ENCODE measurements around the gene MAP1S.

MAP1S gene, protein sequence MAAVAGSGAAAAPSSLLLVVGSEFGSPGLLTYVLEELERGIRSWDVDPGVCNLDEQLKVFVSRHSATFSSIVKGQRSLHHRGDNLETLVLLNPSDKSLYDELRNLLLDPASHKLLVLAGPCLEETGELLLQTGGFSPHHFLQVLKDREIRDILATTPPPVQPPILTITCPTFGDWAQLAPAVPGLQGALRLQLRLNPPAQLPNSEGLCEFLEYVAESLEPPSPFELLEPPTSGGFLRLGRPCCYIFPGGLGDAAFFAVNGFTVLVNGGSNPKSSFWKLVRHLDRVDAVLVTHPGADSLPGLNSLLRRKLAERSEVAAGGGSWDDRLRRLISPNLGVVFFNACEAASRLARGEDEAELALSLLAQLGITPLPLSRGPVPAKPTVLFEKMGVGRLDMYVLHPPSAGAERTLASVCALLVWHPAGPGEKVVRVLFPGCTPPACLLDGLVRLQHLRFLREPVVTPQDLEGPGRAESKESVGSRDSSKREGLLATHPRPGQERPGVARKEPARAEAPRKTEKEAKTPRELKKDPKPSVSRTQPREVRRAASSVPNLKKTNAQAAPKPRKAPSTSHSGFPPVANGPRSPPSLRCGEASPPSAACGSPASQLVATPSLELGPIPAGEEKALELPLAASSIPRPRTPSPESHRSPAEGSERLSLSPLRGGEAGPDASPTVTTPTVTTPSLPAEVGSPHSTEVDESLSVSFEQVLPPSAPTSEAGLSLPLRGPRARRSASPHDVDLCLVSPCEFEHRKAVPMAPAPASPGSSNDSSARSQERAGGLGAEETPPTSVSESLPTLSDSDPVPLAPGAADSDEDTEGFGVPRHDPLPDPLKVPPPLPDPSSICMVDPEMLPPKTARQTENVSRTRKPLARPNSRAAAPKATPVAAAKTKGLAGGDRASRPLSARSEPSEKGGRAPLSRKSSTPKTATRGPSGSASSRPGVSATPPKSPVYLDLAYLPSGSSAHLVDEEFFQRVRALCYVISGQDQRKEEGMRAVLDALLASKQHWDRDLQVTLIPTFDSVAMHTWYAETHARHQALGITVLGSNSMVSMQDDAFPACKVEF

GRCh38 chr19:17718947-17719711, at the start of gene MAP1S:
Gene MAP1S, plus strand, starts transcription at chr19:17719480. Its CDS starts 23 bp downstream, at chr19:17719503.
- peak within 1 kb of the TSS; percentile 91 for H3K27ac ChIP-seq
- peaks cover 45% of the 10 kb centered on the region for H4K20me1 ChIP-seq

DNA sequence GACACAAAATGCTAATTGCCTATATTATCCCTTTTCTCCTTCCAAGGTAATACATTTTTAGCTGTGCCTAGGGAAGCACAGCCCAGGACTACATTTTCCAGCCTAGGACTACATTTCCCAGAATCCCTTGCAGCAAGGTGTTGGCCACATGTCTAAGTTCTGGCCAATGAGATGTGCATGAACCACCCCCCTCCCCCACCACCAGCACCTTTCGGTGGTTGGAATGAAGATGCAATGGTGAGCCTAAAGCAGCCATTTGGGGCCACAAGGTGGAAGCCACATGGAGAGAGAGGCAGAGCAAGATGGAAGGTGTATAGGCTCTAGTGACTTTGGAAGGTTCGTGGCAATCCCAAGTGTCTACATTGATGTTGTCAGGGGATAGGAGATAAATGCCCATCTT, 47.4 kb upstream of the MAP1S start:
- Histone ChIP-seq H3K4me3 (no peak overlapping the region), H3K4me1 (no peaks in the 10 kb centered on the region), H4K20me1 (no peaks in the 10 kb centered on the region), H3K4me2 (no peak overlapping the region), H3K27ac (no peak overlapping the region), H3K36me3 (no peaks in the 10 kb centered on the region), H3K9ac (no peak overlapping the region), H3K9me3 (no peaks in the 10 kb centered on the region), H3K27me3 (no peaks in the 10 kb centered on the region)
- TF ChIP-seq Cebpa-rat (IDR thresholded peaks at IDR 0.05) = no peak

More at GRCh38 chr19:17718947-17719711, at the start of gene MAP1S:
- Histone ChIP-seq H3K27me3 (no peaks in the 10 kb centered on the region), H3K9ac (peak within 1 kb of the TSS; percentile 93), H3K9me3 (no peaks in the 10 kb centered on the region), H3K4me1 (peaks cover 68% of the 10 kb centered on the region), H3K4me3 (peak within 1 kb of the TSS; percentile 96), H3K36me3 (peaks cover 14% of the 10 kb centered on the region), H3K4me2 (peak within 1 kb of the TSS; percentile 99)
- TF ChIP-seq Cebpa-rat (IDR thresholded peaks at IDR 0.05) = no peak

DNA sequence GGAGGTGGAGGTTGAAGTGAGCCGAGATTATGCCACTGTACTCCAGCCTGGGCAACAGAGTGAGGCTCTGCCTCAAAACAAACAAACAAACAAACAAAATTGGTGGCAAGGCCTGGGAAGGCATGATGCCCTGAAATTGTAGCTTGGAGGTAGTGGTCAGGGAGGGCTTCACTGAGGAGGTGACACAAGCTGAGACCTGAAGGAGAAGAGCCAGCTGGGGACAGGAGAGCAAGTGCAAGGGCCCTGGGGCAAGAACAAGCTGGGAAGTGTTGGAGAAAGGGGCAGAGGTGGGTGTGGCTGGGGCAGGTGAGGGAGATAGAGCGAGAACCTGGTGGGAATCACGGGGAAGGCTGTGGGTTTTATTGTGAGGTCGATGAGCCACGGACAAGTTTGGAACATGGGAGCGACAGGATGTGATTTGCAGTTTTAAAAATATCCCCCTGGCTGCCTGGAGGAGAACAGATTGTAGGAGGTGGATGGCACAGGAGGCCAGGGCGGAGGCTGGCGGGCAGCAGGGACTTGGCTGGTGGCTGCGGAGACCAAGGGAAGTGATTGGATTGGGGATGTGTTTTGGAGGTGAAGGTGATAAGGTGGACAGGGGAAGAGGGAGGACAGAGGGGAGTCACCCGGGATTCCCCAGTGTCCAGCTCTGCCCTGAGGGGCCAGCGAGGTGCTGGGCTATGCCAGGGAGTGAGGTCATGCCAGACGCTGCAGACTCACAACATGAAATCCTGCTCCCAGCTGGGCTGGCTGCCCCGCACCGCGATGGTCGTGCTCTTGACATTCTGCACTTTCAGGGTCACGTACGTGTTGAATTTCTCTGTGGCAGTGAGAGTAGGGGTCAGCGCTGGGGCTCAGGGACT, 45.1 kb upstream of the MAP1S start:
- Histone ChIP-seq H3K36me3 (no peaks in the 10 kb centered on the region), H4K20me1 (no peaks in the 10 kb centered on the region), H3K9ac (no peak overlapping the region), H3K4me3 (no peak overlapping the region), H3K4me1 (no peaks in the 10 kb centered on the region), H3K27me3 (peaks cover 17% of the 10 kb centered on the region), H3K4me2 (no peak overlapping the region), H3K27ac (no peak overlapping the region), H3K9me3 (no peaks in the 10 kb centered on the region)
- no peak for TF ChIP-seq Cebpa-rat (IDR thresholded peaks at IDR 0.05)

- no peak for TF ChIP-seq Cebpa-rat (IDR thresholded peaks at IDR 0.05)
These were observed 43.0 kb upstream of the MAP1S start for GRCh38 chr19:17676295-17676694.

GRCh38 chr19:17677002-17677401, 42.3 kb upstream of the MAP1S start:
- Histone ChIP-seq H3K27ac (no peak overlapping the region), H3K36me3 (no peaks in the 10 kb centered on the region), H3K9ac (no peak overlapping the region), H3K4me3 (no peak overlapping the region), H4K20me1 (no peaks in the 10 kb centered on the region), H3K4me1 (peaks cover 14% of the 10 kb centered on the region), H3K9me3 (no peaks in the 10 kb centered on the region), H3K4me2 (no peak overlapping the region), H3K27me3 (peaks cover 42% of the 10 kb centered on the region)
- TF ChIP-seq Cebpa-rat (IDR thresholded peaks at IDR 0.05) = no peak

More at GRCh38 chr19:17676295-17676694, 43.0 kb upstream of the MAP1S start:
- Histone ChIP-seq H3K36me3 (no peaks in the 10 kb centered on the region), H3K4me2 (no peak overlapping the region), H3K27ac (no peak overlapping the region), H3K4me3 (no peak overlapping the region), H3K27me3 (peaks cover 38% of the 10 kb centered on the region), H4K20me1 (no peaks in the 10 kb centered on the region), H3K9me3 (no peaks in the 10 kb centered on the region), H3K9ac (no peak overlapping the region), H3K4me1 (peaks cover 14% of the 10 kb centered on the region)

DNA sequence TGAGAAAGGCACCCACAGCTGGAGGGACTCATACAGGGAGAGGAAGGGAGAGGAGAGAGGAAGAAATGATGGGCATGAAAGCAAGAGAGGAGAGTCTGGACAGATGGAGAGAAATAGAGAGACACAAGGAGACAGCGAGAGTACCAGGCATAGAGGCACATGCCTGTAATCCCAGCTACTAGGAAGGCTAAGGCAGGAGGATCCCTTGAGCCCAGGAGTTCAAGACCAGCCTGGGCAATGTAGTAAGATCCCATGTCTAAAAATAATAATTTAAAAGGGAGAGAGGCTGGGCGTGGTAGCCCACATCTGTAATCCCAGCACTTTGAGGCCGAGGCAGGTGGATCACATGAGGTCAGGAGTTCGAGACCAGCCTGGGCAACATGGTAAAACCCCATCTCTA, 40.4 kb upstream of the MAP1S start:
- H3K36me3 ChIP-seq = no peaks in the 10 kb centered on the region
- no peak overlapping the region for H3K27ac ChIP-seq
- no peaks in the 10 kb centered on the region for H3K9me3 ChIP-seq
- H3K4me2 ChIP-seq = no peak overlapping the region
- H3K4me1 ChIP-seq = peaks cover 14% of the 10 kb centered on the region
- no peak for TF ChIP-seq Cebpa-rat (IDR thresholded peaks at IDR 0.05)
- H4K20me1 ChIP-seq = no peaks in the 10 kb centered on the region; the same call in 1 of the 2 replicates
- peaks cover 55% of the 10 kb centered on the region for H3K27me3 ChIP-seq
- no peak overlapping the region for H3K9ac ChIP-seq
- H3K4me3 ChIP-seq = no peak overlapping the region

DNA sequence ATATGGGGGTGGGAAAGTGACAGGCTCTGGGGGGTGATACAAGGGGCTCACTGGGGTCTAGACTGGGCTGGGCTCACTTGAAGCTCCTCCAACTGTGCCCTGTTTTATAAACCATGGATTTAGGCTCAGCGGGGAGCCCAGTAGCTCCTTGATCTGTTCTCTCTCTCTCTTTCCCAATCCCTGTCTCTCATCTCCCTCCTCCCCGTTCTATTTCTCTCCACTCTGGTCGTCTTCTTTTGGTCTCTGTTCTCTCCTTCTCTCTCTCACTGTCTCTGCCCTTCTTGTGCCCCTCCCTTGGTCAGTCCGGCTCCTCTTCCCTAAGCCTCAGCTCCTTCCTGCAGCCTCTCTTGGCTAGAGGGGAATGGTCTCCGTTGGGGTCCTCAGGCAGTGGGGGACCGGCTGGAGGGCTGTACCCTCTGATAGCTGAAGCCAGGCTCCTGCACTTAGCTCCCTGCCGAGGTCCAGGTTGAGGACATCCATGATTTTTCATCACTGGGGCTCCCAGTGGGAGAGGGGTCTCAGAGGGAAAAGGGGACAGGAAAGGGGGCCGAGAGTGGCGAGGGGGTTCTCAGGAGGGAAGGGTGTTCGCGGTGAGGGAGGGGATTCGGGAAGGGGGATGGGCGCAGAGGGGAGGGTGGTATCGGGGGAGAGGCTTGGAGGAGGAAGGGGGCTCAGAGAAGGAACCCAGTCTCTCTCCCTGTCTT, 39.6 kb upstream of the MAP1S start:
- H4K20me1 ChIP-seq = no peaks in the 10 kb centered on the region; the same call in 1 of the 2 replicates
- no peak overlapping the region for H3K27ac ChIP-seq
- H3K4me3 ChIP-seq = peak overlapping the region; percentile 48

GRCh38 chr19:17680230-17680722, 39.0 kb upstream of the MAP1S start:
- Histone ChIP-seq H3K4me2 (peak overlapping the region; percentile 86), H3K36me3 (no peaks in the 10 kb centered on the region), H3K4me3 (peak overlapping the region; percentile 48), H3K9me3 (no peaks in the 10 kb centered on the region), H3K9ac (no peak overlapping the region), H3K27me3 (peaks cover 70% of the 10 kb centered on the region), H3K4me1 (peaks cover 14% of the 10 kb centered on the region), H4K20me1 (no peaks in the 10 kb centered on the region; the same call in 1 of the 2 replicates), H3K27ac (no peak overlapping the region)
- no peak for TF ChIP-seq Cebpa-rat (IDR thresholded peaks at IDR 0.05)

More for the DNA sequence above, 39.6 kb upstream of the MAP1S start:
- no peaks in the 10 kb centered on the region for H3K36me3 ChIP-seq
- no peaks in the 10 kb centered on the region for H3K9me3 ChIP-seq
- no peak overlapping the region for H3K9ac ChIP-seq
- H3K27me3 ChIP-seq = peaks cover 64% of the 10 kb centered on the region
- H3K4me1 ChIP-seq = peaks cover 14% of the 10 kb centered on the region
- peak overlapping the region; percentile 86 for H3K4me2 ChIP-seq
- no peak for TF ChIP-seq Cebpa-rat (IDR thresholded peaks at IDR 0.05)
